B cell (primary cell): ENCODE data around the gene CDC42BPA.

ENCODE experiments used
- EZH2 ChIP-seq: IDR thresholded peaks from 2 replicates; pipeline ENCODE4 v1.6.1; 2012; ENCODE audit warnings: borderline replicate concordance, low read depth, mild to moderate bottlenecking, moderate library complexity, low read length; ENCODE audit not compliant: insufficient read depth, poor library complexity, severe bottlenecking
- TF ChIP-seq, protein P1 (sequence below): fragments of 200-600 bp; IDR thresholded peaks from one replicate; pipeline ENCODE4 v1.8.0; 2022; ENCODE audit warnings: antibody characterized with exemption, mild to moderate bottlenecking

DNA sequence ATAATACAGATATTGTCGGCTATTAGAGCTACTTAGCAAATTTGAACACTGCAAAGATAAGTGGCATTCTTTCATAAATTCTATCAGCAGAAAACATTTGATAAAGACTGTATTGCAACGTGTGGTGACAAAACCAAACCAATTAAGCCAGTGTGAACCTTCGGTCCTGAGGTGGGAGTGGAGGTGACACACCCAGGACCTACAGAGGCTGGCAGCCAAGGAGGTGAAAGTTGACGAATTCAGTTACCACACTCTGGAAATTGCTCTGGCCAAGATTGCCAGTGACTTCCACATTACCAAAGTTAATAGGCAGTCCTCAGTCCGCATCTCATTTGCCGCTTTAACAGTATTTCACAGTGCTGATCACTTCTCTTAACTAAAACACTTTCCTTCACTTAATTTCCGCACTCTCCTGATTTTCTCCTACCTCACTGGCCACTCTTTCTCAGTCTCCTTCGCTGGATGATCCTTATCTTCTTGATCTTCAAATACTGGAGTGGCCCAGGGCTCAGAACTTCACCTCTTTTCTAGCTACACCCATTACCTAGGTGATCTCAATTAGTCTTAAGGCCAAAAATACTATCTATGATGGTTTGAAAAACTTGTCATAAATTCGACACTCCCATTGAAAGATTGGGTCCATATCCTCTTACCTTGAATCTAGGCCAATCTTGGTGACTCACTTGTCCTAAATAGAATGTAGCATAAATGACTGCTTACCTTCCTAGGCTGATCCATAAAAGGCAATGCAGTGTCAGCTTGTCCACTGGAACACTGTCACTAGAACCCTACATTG lies 5.1 kb upstream of the CDC42BPA start:
- TF ChIP-seq EZH2 = no peak
- TF ChIP-seq, protein P1, sequence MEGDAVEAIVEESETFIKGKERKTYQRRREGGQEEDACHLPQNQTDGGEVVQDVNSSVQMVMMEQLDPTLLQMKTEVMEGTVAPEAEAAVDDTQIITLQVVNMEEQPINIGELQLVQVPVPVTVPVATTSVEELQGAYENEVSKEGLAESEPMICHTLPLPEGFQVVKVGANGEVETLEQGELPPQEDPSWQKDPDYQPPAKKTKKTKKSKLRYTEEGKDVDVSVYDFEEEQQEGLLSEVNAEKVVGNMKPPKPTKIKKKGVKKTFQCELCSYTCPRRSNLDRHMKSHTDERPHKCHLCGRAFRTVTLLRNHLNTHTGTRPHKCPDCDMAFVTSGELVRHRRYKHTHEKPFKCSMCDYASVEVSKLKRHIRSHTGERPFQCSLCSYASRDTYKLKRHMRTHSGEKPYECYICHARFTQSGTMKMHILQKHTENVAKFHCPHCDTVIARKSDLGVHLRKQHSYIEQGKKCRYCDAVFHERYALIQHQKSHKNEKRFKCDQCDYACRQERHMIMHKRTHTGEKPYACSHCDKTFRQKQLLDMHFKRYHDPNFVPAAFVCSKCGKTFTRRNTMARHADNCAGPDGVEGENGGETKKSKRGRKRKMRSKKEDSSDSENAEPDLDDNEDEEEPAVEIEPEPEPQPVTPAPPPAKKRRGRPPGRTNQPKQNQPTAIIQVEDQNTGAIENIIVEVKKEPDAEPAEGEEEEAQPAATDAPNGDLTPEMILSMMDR = no peak
